ENCODE data around the gene RC3H1.
"Not testable (repeated sequence)": the region's sequence is repeated elsewhere in the genome, so short reads cannot be mapped to it uniquely, and the experiment has no call there.

RC3H1 gene

GRCh38 chr1:174060090-174060489 lies 37.9 kb upstream of the RC3H1 start:
- no peaks in the 10 kb centered on the region for H3K79me1 ChIP-seq (ENCODE audit: low read length)
- H2BK5ac ChIP-seq (ENCODE audit: low read depth, low read length, poor library complexity), result no peak overlapping the region
- H2BK120ac ChIP-seq (ENCODE audit: insufficient read depth, low read length, poor library complexity), result no peak overlapping the region
- H3K27ac ChIP-seq (ENCODE audit: low read depth, low read length), result no peak overlapping the region
- no peak overlapping the region for H3K18ac ChIP-seq (ENCODE audit: low read length)
- no peak overlapping the region for H2AFZ ChIP-seq (ENCODE audit: insufficient read depth, low read length, poor library complexity)
- H3K4me2 ChIP-seq (ENCODE audit: low read length), result no peak overlapping the region
- H3K9ac ChIP-seq (ENCODE audit: low read length), result no peak overlapping the region
- H2AK5ac ChIP-seq (ENCODE audit: low read length), result no peak overlapping the region
- no CpG with 5 or more reads among the region's 4 CpGs for WGBS (ENCODE audit: extremely low coverage, insufficient coverage, insufficient read length)
- H3K4ac ChIP-seq (ENCODE audit: low read depth, low read length), result no peak overlapping the region
- no peaks in the 10 kb centered on the region for H3K36me3 ChIP-seq (ENCODE audit: control insufficient read depth in 1 of 2, insufficient read depth in 2 of 2, low read length in 2 of 2)
- H4K91ac ChIP-seq (ENCODE audit: low read depth, low read length), result no peak overlapping the region
- H3K4me1 ChIP-seq (ENCODE audit: control insufficient read depth in 1 of 2, insufficient read depth in 2 of 2, low read length in 2 of 2), result no peaks in the 10 kb centered on the region
- DNase-seq, result no peak
- no peak overlapping the region for H3K14ac ChIP-seq (ENCODE audit: low read length)
- H4K12ac ChIP-seq (ENCODE audit: low read depth, low read length), result no peak overlapping the region
- no peak overlapping the region for H3K4me3 ChIP-seq (ENCODE audit: low read depth, low read length)
- H3K9me3 ChIP-seq (ENCODE audit: insufficient read depth, low read depth, low read length), result peaks cover 2% of the 10 kb centered on the region
- no peak overlapping the region for H4K8ac ChIP-seq (ENCODE audit: low read depth, low read length)
- no peak overlapping the region for H2BK12ac ChIP-seq (ENCODE audit: low read length)
- no peak overlapping the region for H3K23ac ChIP-seq (ENCODE audit: low read length)
- H3K27me3 ChIP-seq (ENCODE audit: insufficient read depth, low read length), result no peaks in the 10 kb centered on the region
- no peaks in the 10 kb centered on the region for H3K79me2 ChIP-seq (ENCODE audit: control insufficient read depth, insufficient read depth, low read length, poor library complexity)

- Histone ChIP-seq H3K4me2 (ENCODE audit: low read length) (no peak overlapping the region), H2BK120ac (ENCODE audit: insufficient read depth, low read length, poor library complexity) (no peak overlapping the region), H3K9me3 (ENCODE audit: insufficient read depth, low read depth, low read length) (peaks cover 2% of the 10 kb centered on the region), H4K91ac (ENCODE audit: low read depth, low read length) (no peak overlapping the region), H3K14ac (ENCODE audit: low read length) (no peak overlapping the region), H3K9ac (ENCODE audit: low read length) (no peak overlapping the region), H3K79me1 (ENCODE audit: low read length) (no peaks in the 10 kb centered on the region), H2AFZ (ENCODE audit: insufficient read depth, low read length, poor library complexity) (no peak overlapping the region), H3K27me3 (ENCODE audit: insufficient read depth, low read length) (no peaks in the 10 kb centered on the region), H4K8ac (ENCODE audit: low read depth, low read length) (no peak overlapping the region), H3K18ac (ENCODE audit: low read length) (no peak overlapping the region), H2BK12ac (ENCODE audit: low read length) (no peak overlapping the region), H3K36me3 (ENCODE audit: control insufficient read depth in 1 of 2, insufficient read depth in 2 of 2, low read length in 2 of 2) (no peaks in the 10 kb centered on the region), H3K27ac (ENCODE audit: low read depth, low read length) (no peak overlapping the region), H3K4me3 (ENCODE audit: low read depth, low read length) (no peak overlapping the region), H3K23ac (ENCODE audit: low read length) (no peak overlapping the region), H3K79me2 (ENCODE audit: control insufficient read depth, insufficient read depth, low read length, poor library complexity) (no peaks in the 10 kb centered on the region), H4K12ac (ENCODE audit: low read depth, low read length) (no peak overlapping the region), H2AK5ac (ENCODE audit: low read length) (no peak overlapping the region), H2BK5ac (ENCODE audit: low read depth, low read length, poor library complexity) (no peak overlapping the region), H3K4me1 (ENCODE audit: control insufficient read depth in 1 of 2, insufficient read depth in 2 of 2, low read length in 2 of 2) (no peaks in the 10 kb centered on the region), H3K4ac (ENCODE audit: low read depth, low read length) (no peak overlapping the region)
- no CpG with 5 or more reads among the region's 4 CpGs for WGBS (ENCODE audit: extremely low coverage, insufficient coverage, insufficient read length)
- DNase-seq, result peak in 1 of 2 donors; percentile 13
These were observed 36.5 kb upstream of the RC3H1 start for GRCh38 chr1:174058624-174059023.

GRCh38 chr1:174056609-174057008 lies 34.5 kb upstream of the RC3H1 start:
- not testable (repeated sequence) for H3K4me3 ChIP-seq (ENCODE audit: low read depth, low read length); H2AK5ac ChIP-seq (ENCODE audit: low read length); DNase-seq; H3K79me2 ChIP-seq (ENCODE audit: control insufficient read depth, insufficient read depth, low read length, poor library complexity); H3K36me3 ChIP-seq (ENCODE audit: control insufficient read depth in 1 of 2, insufficient read depth in 2 of 2, low read length in 2 of 2); H3K14ac ChIP-seq (ENCODE audit: low read length); H3K9ac ChIP-seq (ENCODE audit: low read length); H3K9me3 ChIP-seq (ENCODE audit: insufficient read depth, low read depth, low read length); H2BK12ac ChIP-seq (ENCODE audit: low read length); H2BK120ac ChIP-seq (ENCODE audit: insufficient read depth, low read length, poor library complexity); H3K27ac ChIP-seq (ENCODE audit: low read depth, low read length); H4K12ac ChIP-seq (ENCODE audit: low read depth, low read length); H2BK5ac ChIP-seq (ENCODE audit: low read depth, low read length, poor library complexity); H3K4me1 ChIP-seq (ENCODE audit: control insufficient read depth in 1 of 2, insufficient read depth in 2 of 2, low read length in 2 of 2); H4K8ac ChIP-seq (ENCODE audit: low read depth, low read length); H3K23ac ChIP-seq (ENCODE audit: low read length); H3K79me1 ChIP-seq (ENCODE audit: low read length); H3K18ac ChIP-seq (ENCODE audit: low read length); H3K27me3 ChIP-seq (ENCODE audit: insufficient read depth, low read length); H3K4ac ChIP-seq (ENCODE audit: low read depth, low read length); H4K91ac ChIP-seq (ENCODE audit: low read depth, low read length); H3K4me2 ChIP-seq (ENCODE audit: low read length); H2AFZ ChIP-seq (ENCODE audit: insufficient read depth, low read length, poor library complexity)
- no CpG with 5 or more reads among the region's 28 CpGs for WGBS (ENCODE audit: extremely low coverage, insufficient coverage, insufficient read length)

GRCh38 chr1:174055797-174056196 lies 33.6 kb upstream of the RC3H1 start:
- not testable (repeated sequence) for H2BK5ac ChIP-seq (ENCODE audit: low read depth, low read length, poor library complexity); H4K91ac ChIP-seq (ENCODE audit: low read depth, low read length); H4K8ac ChIP-seq (ENCODE audit: low read depth, low read length); H3K79me1 ChIP-seq (ENCODE audit: low read length); H3K27me3 ChIP-seq (ENCODE audit: insufficient read depth, low read length); H3K23ac ChIP-seq (ENCODE audit: low read length); H3K14ac ChIP-seq (ENCODE audit: low read length); H3K4me1 ChIP-seq (ENCODE audit: control insufficient read depth in 1 of 2, insufficient read depth in 2 of 2, low read length in 2 of 2); H2AK5ac ChIP-seq (ENCODE audit: low read length); H3K9me3 ChIP-seq (ENCODE audit: insufficient read depth, low read depth, low read length); H4K12ac ChIP-seq (ENCODE audit: low read depth, low read length); H3K4me3 ChIP-seq (ENCODE audit: low read depth, low read length); H3K4me2 ChIP-seq (ENCODE audit: low read length); H3K79me2 ChIP-seq (ENCODE audit: control insufficient read depth, insufficient read depth, low read length, poor library complexity); H2BK12ac ChIP-seq (ENCODE audit: low read length); H2AFZ ChIP-seq (ENCODE audit: insufficient read depth, low read length, poor library complexity); H3K18ac ChIP-seq (ENCODE audit: low read length); H3K4ac ChIP-seq (ENCODE audit: low read depth, low read length); H3K36me3 ChIP-seq (ENCODE audit: control insufficient read depth in 1 of 2, insufficient read depth in 2 of 2, low read length in 2 of 2); H2BK120ac ChIP-seq (ENCODE audit: insufficient read depth, low read length, poor library complexity); H3K27ac ChIP-seq (ENCODE audit: low read depth, low read length); DNase-seq; H3K9ac ChIP-seq (ENCODE audit: low read length)
- WGBS (ENCODE audit: extremely low coverage, insufficient coverage, insufficient read length), result no CpG with 5 or more reads among the region's 5 CpGs
